GM18909 (cell line): Measurements from ENCODE around the gene NEDD4L.

Source experiments
- ATAC-seq: cut with Tn5 transposase; IDR thresholded peaks from one replicate; pipeline ENCODE4 v1.9.1; 2021; ENCODE audit warnings: mild to moderate bottlenecking; ENCODE audit not compliant: unreplicated experiment, poor library complexity

NEDD4L gene

GRCh38 chr18:58110398-58110797, 66.4 kb downstream of the NEDD4L start:
- no peak for ATAC-seq

GRCh38 chr18:58112174-58112573, 68.1 kb downstream of the NEDD4L start:
- no peak for ATAC-seq

- ATAC-seq = peak; percentile 68
These were observed 69.3 kb downstream of the NEDD4L start for GRCh38 chr18:58113337-58113736.

GRCh38 chr18:58114766-58115165, 70.7 kb downstream of the NEDD4L start:
- no peak for ATAC-seq

GRCh38 chr18:58116818-58117217, 72.8 kb downstream of the NEDD4L start:
- ATAC-seq = no peak

- no peak for ATAC-seq
These were observed 73.9 kb downstream of the NEDD4L start for GRCh38 chr18:58117786-58118403.

GRCh38 chr18:58118536-58118935, 74.5 kb downstream of the NEDD4L start:
- no peak for ATAC-seq

- no peak for ATAC-seq
These were observed 75.8 kb downstream of the NEDD4L start for GRCh38 chr18:58119819-58120218.

GRCh38 chr18:58124475-58124874, 80.4 kb downstream of the NEDD4L start:
- no peak for ATAC-seq

- ATAC-seq = no peak
These were observed 81.2 kb downstream of the NEDD4L start for GRCh38 chr18:58125183-58125582.

GRCh38 chr18:58125756-58126155, 81.7 kb downstream of the NEDD4L start:
- ATAC-seq = no peak

- no peak for ATAC-seq
These were observed 84.7 kb downstream of the NEDD4L start for GRCh38 chr18:58128381-58129374.

GRCh38 chr18:58132595-58133261, 88.7 kb downstream of the NEDD4L start:
- ATAC-seq = no peak

- ATAC-seq = peak; percentile 80
These were observed 91.2 kb downstream of the NEDD4L start for GRCh38 chr18:58135183-58135641.

- ATAC-seq = peak; percentile 74
These were observed 91.8 kb downstream of the NEDD4L start for GRCh38 chr18:58135701-58136331.

GRCh38 chr18:58136879-58137278, 92.9 kb downstream of the NEDD4L start:
- ATAC-seq = no peak

- ATAC-seq = no peak
These were observed 95.7 kb downstream of the NEDD4L start for GRCh38 chr18:58139459-58140386.

GRCh38 chr18:58140387-58141325, 96.6 kb downstream of the NEDD4L start:
- no peak for ATAC-seq
